Glutamatergic neuron (in vitro differentiated cells): ENCODE data around the gene CPB2. TPM values are rescaled to one million over a fixed set of nuclear protein-coding genes. Genes with fewer than 3 reads are reported as not detected.

Experiments
- DNase-seq: peaks from one replicate; pipeline ENCODE4 v3.0.0; 2022
- H3K27ac Mint-ChIP-seq: one replicate; pipeline ENCODE4 v1.8.0; 2020; ENCODE audit warnings: mild to moderate bottlenecking, mixed read lengths, inconsistent platforms; ENCODE audit not compliant: unreplicated experiment
- H3K27me3 Mint-ChIP-seq: one replicate; pipeline ENCODE4 v1.8.0; 2020; ENCODE audit warnings: mild to moderate bottlenecking, moderate library complexity, mixed read lengths, inconsistent platforms; ENCODE audit not compliant: unreplicated experiment
- H3K36me3 Mint-ChIP-seq: one replicate; pipeline ENCODE4 v1.8.0; 2020; ENCODE audit warnings: mild to moderate bottlenecking, mixed read lengths, inconsistent platforms; ENCODE audit not compliant: unreplicated experiment
- H3K4me1 Mint-ChIP-seq: one replicate; pipeline ENCODE4 v1.8.0; 2020; ENCODE audit warnings: mild to moderate bottlenecking, low read depth, mixed read lengths, inconsistent platforms; ENCODE audit not compliant: unreplicated experiment
- H3K4me3 Mint-ChIP-seq: one replicate; pipeline ENCODE4 v1.8.0; 2020; ENCODE audit warnings: mild to moderate bottlenecking, mixed read lengths, inconsistent platforms; ENCODE audit not compliant: unreplicated experiment
- H3K9me3 Mint-ChIP-seq: one replicate; pipeline ENCODE4 v1.8.0; 2020; ENCODE audit warnings: mild to moderate bottlenecking, moderate library complexity, mixed read lengths, inconsistent platforms; ENCODE audit not compliant: unreplicated experiment
- total RNA-seq: library from RNA; stranded (reverse); fragmentation: NEBNext Ultra II Directional; extraction: Animal tissue kit (Norgen Biotek cat#: 25700); gene quantifications from one replicate; pipeline ENCODE4 v1.2.1, GENCODE V29; 2021; ENCODE audit not compliant: unreplicated experiment
- TF ChIP-seq, protein P1 (sequence below): fragments of 200-600 bp; sonication (generic); IDR thresholded peaks from one replicate; pipeline ENCODE4 v1.5.0; 2021; ENCODE audit not compliant: partially characterized antibody, unreplicated experiment

CPB2 gene
- total RNA-seq, 1 donor from 2014 or later, result not detected

DNA sequence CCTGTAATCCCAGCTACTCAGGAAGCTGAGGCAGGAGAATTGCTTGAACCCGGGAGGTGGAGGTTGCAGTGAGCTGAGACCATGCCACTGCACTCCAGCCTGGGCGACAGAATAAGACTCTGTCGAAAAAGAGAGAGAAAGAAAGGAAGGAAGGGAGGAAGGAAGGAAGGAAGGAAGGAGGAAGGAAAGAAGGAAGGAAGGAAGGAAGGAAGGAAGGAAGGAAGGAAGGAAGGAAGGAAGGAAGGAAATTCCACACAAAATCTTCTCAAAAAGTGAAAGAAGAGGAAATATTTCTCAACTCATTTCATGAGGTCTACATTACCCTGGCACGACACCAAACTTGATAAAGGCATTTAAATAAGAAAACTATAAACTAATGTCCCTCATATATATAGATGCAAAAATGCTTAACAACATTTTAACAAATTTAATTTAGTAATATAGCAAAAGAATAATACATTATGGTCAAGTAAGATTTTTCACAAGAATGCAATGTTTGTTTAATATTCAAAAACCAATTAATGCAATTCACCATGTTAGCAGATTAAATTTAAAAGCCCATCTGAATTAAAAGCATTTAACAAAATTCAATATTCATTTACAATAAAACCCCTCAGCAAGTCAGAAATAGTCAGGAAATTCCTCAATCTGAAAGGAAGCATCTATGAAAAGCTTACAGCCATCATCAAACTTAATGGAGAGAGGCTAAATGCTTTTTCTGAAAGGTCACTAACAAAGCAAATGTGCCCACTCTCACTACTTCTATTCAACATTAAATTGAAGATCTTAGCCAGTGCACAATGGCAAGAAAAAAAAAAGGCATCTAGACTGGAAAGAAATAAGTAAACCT is 12.0 kb upstream of the CPB2 start:
- TF ChIP-seq, protein P1, sequence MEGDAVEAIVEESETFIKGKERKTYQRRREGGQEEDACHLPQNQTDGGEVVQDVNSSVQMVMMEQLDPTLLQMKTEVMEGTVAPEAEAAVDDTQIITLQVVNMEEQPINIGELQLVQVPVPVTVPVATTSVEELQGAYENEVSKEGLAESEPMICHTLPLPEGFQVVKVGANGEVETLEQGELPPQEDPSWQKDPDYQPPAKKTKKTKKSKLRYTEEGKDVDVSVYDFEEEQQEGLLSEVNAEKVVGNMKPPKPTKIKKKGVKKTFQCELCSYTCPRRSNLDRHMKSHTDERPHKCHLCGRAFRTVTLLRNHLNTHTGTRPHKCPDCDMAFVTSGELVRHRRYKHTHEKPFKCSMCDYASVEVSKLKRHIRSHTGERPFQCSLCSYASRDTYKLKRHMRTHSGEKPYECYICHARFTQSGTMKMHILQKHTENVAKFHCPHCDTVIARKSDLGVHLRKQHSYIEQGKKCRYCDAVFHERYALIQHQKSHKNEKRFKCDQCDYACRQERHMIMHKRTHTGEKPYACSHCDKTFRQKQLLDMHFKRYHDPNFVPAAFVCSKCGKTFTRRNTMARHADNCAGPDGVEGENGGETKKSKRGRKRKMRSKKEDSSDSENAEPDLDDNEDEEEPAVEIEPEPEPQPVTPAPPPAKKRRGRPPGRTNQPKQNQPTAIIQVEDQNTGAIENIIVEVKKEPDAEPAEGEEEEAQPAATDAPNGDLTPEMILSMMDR, result no peak

DNA sequence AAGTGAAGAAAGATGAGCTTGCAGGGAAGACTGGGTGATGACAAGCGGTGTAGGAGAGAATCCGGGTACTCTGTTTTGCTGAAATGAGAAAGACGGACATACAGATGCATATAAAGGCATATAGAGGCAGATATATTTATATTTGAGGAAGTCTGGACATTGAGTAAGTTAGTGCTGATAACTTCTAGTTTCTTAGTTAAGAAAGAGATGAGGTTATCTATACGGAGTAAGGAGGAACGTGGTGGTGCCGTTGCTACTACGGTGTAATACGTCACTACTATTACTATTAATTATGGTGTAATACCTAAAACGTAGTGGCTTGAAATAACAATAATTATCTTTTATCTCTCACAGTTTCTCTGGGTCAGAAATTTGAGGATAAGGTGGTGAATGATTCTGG is 9.8 kb upstream of the CPB2 start:
- Mint-ChIP-seq H3K9me3 (no peaks in the 10 kb centered on the region), H3K27ac (no peak overlapping the region), H3K4me1 (no peaks in the 10 kb centered on the region), H3K27me3 (no peaks in the 10 kb centered on the region), H3K36me3 (no peaks in the 10 kb centered on the region), H3K4me3 (no peak overlapping the region)
- TF ChIP-seq, protein P1, result no peak
- DNase-seq, result no peak

More for the DNA sequence above, 12.0 kb upstream of the CPB2 start:
- H3K36me3 Mint-ChIP-seq, result no peaks in the 10 kb centered on the region
- no peaks in the 10 kb centered on the region for H3K27me3 Mint-ChIP-seq
- no peak for DNase-seq
- no peak overlapping the region for H3K4me3 Mint-ChIP-seq
- no peak overlapping the region for H3K27ac Mint-ChIP-seq
- no peaks in the 10 kb centered on the region for H3K9me3 Mint-ChIP-seq
- no peaks in the 10 kb centered on the region for H3K4me1 Mint-ChIP-seq

DNA sequence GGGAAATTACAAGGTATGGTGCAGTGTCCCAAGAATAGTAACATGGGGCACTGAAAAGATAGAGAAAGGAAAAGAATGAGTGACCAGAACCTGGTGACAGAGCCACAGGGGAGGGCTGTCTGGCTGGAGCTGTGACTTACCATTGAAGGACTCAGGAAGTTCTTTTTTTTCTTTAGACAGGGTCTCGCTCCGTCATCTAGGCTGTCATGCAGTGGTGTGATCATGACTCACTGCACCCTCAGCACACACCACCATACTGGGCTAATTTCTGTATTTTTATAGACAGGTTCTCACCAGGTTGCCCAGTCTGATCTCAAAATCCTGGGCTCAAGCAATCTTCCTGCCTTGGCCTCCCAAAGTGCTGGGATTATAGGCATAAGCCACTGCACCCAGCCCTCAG is 8.8 kb upstream of the CPB2 start:
- Mint-ChIP-seq H3K27me3 (no peaks in the 10 kb centered on the region), H3K4me3 (no peak overlapping the region), H3K9me3 (no peaks in the 10 kb centered on the region), H3K27ac (no peak overlapping the region), H3K4me1 (no peaks in the 10 kb centered on the region), H3K36me3 (no peaks in the 10 kb centered on the region)
- TF ChIP-seq, protein P1, result no peak
- no peak for DNase-seq

DNA sequence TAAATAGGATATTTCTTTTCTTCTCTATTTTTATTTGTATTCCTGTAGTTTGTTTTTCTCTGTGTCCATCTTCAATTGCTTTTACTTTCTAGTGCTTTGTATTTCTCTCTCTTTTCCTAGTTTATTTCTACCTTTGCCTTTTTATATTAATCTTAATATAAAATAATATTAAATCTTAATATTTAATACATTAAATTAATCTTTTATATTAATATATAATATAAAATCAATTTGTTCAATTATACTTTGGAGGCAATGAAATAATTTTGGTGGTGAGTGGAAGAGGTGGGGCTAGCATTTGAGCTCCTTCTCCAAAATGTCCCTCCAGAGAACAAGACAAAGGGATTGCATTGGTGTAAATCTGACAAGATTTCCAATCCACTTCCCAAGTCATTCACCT is 6.3 kb upstream of the CPB2 start:
- Mint-ChIP-seq H3K4me1 (no peaks in the 10 kb centered on the region), H3K27ac (no peak overlapping the region), H3K4me3 (no peak overlapping the region), H3K36me3 (no peaks in the 10 kb centered on the region), H3K27me3 (no peaks in the 10 kb centered on the region), H3K9me3 (no peaks in the 10 kb centered on the region)
- no peak for DNase-seq
- TF ChIP-seq, protein P1, result no peak

DNA sequence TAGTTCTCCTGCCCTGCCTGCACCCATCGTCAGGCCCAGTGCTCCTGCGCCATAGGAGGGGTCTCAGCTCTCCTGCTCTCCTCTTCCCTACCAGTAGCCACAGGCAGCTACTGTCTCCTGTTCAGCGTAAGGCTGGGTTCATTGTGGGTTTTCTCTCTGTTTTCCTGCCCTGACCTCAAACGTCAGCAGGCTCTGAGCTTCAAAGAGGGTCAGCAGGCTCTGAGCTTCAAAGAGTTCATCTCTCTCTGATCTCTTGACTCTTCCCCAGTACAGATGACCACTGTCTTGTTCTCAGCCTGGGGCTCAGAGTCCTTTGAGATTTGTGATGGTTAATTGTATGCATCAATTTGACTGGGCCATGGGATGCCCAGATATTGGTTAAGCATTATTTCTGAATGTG is 4.6 kb upstream of the CPB2 start:
- TF ChIP-seq, protein P1, result no peak
- Mint-ChIP-seq H3K36me3 (no peaks in the 10 kb centered on the region), H3K9me3 (no peaks in the 10 kb centered on the region), H3K27ac (no peak overlapping the region), H3K4me3 (no peak overlapping the region), H3K4me1 (no peaks in the 10 kb centered on the region), H3K27me3 (no peaks in the 10 kb centered on the region)
- no peak for DNase-seq
